ENCODE results near the gene TMEM63C. TPM values are rescaled to one million over a fixed set of nuclear protein-coding genes. Genes with fewer than 3 reads are reported as not detected.

Gene TMEM63C
- total RNA-seq, 4 donors from 2014 or later = 12.3 to 32.8 (median 19.9) TPM

DNA sequence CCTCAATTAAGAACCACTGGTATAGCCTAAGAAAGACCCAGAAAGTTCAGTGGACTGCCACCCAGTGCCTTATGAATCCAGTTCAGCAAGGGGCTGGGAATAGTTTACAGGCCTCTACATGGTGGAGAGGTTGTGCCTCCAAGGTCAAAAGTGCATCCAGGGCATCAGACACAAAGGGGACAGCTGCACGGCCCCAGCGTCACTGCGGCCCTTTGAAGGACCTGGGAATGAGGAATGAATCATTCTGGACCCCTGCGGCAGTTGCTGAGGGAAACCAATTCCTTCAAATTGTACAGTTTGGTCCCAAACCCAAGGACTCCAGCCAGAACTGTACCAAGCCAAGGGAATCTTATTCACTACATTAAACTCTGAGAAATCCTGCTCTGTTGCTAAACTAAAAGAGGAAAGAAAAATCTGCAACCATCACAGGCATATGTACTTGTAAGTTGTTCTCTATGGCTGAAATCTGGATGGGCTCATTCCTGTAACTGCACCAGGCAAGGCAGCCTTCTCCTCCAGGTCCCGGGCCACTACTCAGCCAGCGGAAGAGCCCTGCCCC lies 100.3 kb downstream of the TMEM63C start:
- H3K36me3 ChIP-seq = peaks cover 89% of the 10 kb centered on the region

DNA sequence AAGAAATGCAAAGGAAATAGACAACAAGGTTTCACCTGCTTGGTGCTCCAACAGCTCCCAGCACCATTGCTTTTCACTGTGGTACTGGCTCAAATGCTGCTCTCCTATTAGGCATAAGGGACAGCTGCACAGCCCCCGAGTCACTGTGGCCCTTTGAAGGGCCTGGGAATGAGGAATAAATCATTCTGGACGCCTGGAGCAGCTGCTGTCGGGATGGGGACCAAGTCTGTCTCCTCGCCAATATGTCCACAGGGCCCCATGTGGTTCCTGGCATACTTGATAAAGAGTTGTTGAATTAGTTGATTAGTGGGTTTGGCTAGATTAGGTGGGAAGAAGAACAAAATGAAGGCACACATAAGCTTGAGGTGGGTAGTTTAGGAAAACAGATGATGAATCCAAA lies 102.5 kb downstream of the TMEM63C start:
- WGBS = 82% methylated on average over 4 of the region's 4 CpGs
- no peaks in the 10 kb centered on the region for H3K27me3 ChIP-seq
- no peak for DNase-seq (ENCODE audit: low spot score in 2 of 2)
- H3K9me3 ChIP-seq = no peaks in the 10 kb centered on the region
- H3K27ac ChIP-seq = no peak overlapping the region
- TF ChIP-seq POLR2AphosphoS5 (IDR thresholded peaks at IDR 0.05) (no peak), EP300 (IDR thresholded peaks at IDR 0.05) (no peak), POLR2A (IDR thresholded peaks at IDR 0.05) (no peak)
- TF ChIP-seq, protein P1, sequence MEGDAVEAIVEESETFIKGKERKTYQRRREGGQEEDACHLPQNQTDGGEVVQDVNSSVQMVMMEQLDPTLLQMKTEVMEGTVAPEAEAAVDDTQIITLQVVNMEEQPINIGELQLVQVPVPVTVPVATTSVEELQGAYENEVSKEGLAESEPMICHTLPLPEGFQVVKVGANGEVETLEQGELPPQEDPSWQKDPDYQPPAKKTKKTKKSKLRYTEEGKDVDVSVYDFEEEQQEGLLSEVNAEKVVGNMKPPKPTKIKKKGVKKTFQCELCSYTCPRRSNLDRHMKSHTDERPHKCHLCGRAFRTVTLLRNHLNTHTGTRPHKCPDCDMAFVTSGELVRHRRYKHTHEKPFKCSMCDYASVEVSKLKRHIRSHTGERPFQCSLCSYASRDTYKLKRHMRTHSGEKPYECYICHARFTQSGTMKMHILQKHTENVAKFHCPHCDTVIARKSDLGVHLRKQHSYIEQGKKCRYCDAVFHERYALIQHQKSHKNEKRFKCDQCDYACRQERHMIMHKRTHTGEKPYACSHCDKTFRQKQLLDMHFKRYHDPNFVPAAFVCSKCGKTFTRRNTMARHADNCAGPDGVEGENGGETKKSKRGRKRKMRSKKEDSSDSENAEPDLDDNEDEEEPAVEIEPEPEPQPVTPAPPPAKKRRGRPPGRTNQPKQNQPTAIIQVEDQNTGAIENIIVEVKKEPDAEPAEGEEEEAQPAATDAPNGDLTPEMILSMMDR (IDR thresholded peaks at IDR 0.05) = no peak
- no peak overlapping the region for H3K4me3 ChIP-seq
- H3K36me3 ChIP-seq = peaks cover 83% of the 10 kb centered on the region
- H3K4me1 ChIP-seq = no peaks in the 10 kb centered on the region

More for the DNA sequence above, 100.3 kb downstream of the TMEM63C start:
- Histone ChIP-seq H3K4me3 (no peak overlapping the region), H3K27ac (no peak overlapping the region), H3K9me3 (no peaks in the 10 kb centered on the region), H3K27me3 (no peaks in the 10 kb centered on the region), H3K4me1 (no peaks in the 10 kb centered on the region)
- 83% methylated on average over 6 of the region's 6 CpGs for WGBS
- DNase-seq (ENCODE audit: low spot score in 2 of 2) = no peak
- TF ChIP-seq EP300 (IDR thresholded peaks at IDR 0.05) (no peak), POLR2AphosphoS5 (IDR thresholded peaks at IDR 0.05) (no peak), POLR2A (IDR thresholded peaks at IDR 0.05) (no peak)
- TF ChIP-seq, protein P1 (IDR thresholded peaks at IDR 0.05) = no peak

DNA sequence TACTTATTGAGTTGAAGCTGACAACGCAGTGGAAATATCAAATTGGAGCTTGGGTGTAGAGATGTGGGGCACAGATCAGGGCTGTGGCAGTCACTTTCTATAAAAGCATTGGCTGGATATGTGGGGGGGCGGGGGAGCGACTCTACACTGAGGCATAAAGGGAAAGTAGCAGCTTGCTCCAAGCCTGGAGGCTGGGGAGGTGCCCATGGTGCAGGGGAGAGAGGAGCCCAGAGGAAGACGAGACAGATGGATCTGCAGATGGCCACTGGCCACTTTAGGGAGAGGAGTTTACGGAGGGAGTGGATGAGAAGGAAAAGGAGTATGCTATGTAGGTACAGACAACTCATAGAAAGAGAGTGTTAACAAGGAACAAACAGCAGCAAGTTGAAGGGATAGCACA lies 102.9 kb downstream of the TMEM63C start:
- Histone ChIP-seq H3K36me3 (peaks cover 79% of the 10 kb centered on the region), H3K4me1 (no peaks in the 10 kb centered on the region), H3K27me3 (no peaks in the 10 kb centered on the region), H3K27ac (no peak overlapping the region), H3K9me3 (no peaks in the 10 kb centered on the region), H3K4me3 (no peak overlapping the region)
- TF ChIP-seq EP300 (IDR thresholded peaks at IDR 0.05) (no peak), POLR2AphosphoS5 (IDR thresholded peaks at IDR 0.05) (no peak), POLR2A (IDR thresholded peaks at IDR 0.05) (no peak)
- TF ChIP-seq, protein P1 (IDR thresholded peaks at IDR 0.05) = no peak
- no peak for DNase-seq (ENCODE audit: low spot score in 2 of 2)
- WGBS = 87% methylated on average over 5 of the region's 5 CpGs

DNA sequence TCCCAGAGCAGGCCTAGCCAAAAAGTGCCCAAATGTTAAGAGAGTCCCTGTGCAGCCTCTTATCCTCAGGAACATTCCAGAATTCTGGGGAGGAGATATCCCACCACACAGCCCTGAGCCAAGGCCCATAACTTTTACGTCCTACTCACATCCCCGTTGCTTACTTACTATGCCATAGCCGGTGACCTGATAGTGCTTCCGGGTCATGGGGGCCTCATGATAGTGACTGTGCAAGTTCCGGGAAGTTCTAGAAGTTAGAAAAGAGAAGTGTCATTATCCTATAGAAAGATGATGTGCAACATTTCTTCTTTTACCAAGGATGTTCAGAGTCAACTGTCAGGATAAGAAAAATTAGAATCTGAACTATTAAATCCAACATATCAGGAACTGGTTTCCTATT lies 105.0 kb downstream of the TMEM63C start:
- no peak for DNase-seq (ENCODE audit: low spot score in 2 of 2)
- peaks cover 75% of the 10 kb centered on the region for H3K36me3 ChIP-seq

DNA sequence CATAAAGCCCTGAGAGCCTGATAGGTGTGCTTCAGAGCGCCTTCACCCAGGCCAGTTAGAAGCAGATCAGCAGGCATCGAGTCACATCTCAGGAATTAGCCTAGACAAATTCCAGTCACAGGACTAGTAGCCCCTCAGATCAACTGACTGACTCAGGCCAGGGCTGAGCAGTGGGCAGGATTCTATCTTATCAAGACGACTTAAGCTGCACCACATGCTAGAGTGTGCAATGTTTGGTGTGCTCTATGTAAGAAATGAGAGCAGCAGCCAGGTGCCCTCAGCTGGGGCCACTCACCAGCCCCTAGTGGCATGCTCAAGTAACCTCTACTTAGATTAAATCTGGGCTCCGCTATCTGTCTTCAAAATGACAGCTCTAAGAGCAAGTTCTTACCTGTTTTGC lies 109.1 kb downstream of the TMEM63C start:
- Histone ChIP-seq H3K36me3 (peaks cover 46% of the 10 kb centered on the region), H3K27ac (no peak overlapping the region), H3K4me3 (no peak overlapping the region), H3K27me3 (no peaks in the 10 kb centered on the region), H3K9me3 (no peaks in the 10 kb centered on the region), H3K4me1 (no peaks in the 10 kb centered on the region)
- TF ChIP-seq POLR2AphosphoS5 (IDR thresholded peaks at IDR 0.05) (no peak), EP300 (IDR thresholded peaks at IDR 0.05) (no peak), POLR2A (IDR thresholded peaks at IDR 0.05) (no peak)
- TF ChIP-seq, protein P1 (IDR thresholded peaks at IDR 0.05) = no peak
- no peak for DNase-seq (ENCODE audit: low spot score in 2 of 2)
- 88% methylated on average over 4 of the region's 4 CpGs for WGBS

More for the DNA sequence above, 105.0 kb downstream of the TMEM63C start:
- Histone ChIP-seq H3K27ac (no peak overlapping the region), H3K9me3 (no peaks in the 10 kb centered on the region), H3K27me3 (no peaks in the 10 kb centered on the region), H3K4me3 (no peak overlapping the region), H3K4me1 (no peaks in the 10 kb centered on the region)
- 97% methylated on average over 5 of the region's 5 CpGs for WGBS
- TF ChIP-seq, protein P1 (IDR thresholded peaks at IDR 0.05) = no peak
- TF ChIP-seq EP300 (IDR thresholded peaks at IDR 0.05) (no peak), POLR2A (IDR thresholded peaks at IDR 0.05) (no peak), POLR2AphosphoS5 (IDR thresholded peaks at IDR 0.05) (no peak)
